Non-pigmented ciliary epithelial cell (primary cell): Measurements from ENCODE around the gene PLEKHG2.
"Not testable (repeated sequence)": the region's sequence is repeated elsewhere in the genome, so short reads cannot be mapped to it uniquely, and the experiment has no call there.

ENCODE experiments used
- DNase-seq: peaks from one replicate; pipeline ENCODE4 v3.0.0-alpha.2; 2010; ENCODE audit warnings: low read depth

Gene PLEKHG2

DNA sequence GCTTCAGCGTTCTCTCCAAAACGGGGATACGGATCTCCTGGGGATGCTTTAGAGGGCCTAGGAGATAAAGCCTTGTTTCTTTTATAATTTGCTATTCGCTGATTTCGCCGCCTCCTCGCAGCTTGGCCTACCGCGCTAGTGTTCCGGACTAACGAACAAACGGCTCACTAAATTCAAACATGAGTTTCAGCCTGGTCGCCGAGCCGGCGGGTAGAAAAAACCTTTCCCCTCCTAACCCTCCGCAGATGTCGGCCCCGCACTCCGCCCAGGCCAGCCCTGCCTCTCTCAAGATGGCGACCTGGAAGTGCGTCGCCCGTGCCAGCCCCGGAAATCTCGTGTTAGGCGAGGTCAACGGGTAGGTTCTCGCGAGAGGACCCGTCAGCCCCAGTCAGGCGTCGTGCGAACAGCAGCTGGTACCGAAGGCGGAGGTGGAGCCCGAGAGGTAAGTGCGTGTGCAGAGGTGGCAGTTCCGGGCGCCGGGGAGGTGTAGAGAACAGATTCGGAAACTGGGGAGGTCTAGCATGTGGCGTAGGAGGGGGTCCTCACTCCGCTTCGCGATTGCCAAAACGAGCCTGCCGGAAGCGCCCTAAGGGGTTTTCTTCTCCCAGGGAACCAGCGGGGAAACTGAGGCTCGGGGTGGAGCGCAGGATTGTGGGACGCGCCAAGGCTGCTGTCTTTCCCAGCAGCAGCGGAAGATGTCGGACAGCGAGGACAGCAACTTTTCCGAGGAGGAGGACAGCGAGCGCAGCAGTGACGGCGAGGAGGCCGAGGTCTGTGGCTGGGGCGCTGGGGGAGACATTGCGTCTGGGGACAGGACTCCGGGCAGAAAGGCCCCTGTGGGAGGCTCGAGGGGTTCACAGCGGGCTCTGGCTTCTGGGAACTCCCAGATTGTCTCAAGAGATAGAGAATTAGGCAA is 33.0 kb downstream of the PLEKHG2 start, which contains the start of gene SUPT5H:
Gene SUPT5H, plus strand, starts transcription at position 387 of the 916 bp plus-strand sequence. Its CDS starts 309 bp downstream, at position 696.
- DNase-seq: peak; percentile 84

- no peak for DNase-seq
Observed at GRCh38 chr19:39446365-39447084, 34.1 kb downstream of the PLEKHG2 start.

DNA sequence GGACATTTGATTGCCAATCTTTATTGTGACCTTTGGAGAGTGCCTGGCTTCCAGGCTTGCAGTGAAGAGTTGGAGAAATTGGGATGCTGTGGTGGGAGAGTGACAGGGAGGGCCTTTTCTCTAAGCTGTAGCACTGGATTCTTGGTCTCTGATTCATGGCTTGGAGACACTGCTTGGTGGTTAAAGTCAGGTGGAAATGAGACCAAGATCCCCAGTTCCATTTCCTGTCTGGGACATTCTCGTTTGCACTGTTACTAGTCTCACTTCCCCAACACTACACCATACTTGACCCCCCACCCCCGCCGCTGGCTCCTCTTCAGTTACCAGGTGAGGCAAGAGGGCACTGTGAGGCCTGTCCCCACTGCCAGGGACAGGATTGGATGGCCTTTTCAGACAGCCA is 35.8 kb downstream of the PLEKHG2 start:
- DNase-seq: no peak

GRCh38 chr19:39449116-39449797 is 36.8 kb downstream of the PLEKHG2 start:
- no peak for DNase-seq

GRCh38 chr19:39451257-39451656 is 38.8 kb downstream of the PLEKHG2 start:
- DNase-seq: not testable (repeated sequence)

GRCh38 chr19:39463403-39463802 is 50.9 kb downstream of the PLEKHG2 start:
- no peak for DNase-seq

GRCh38 chr19:39465956-39466747 is 53.7 kb downstream of the PLEKHG2 start:
- DNase-seq: no peak

- no peak for DNase-seq
Observed at GRCh38 chr19:39467941-39468340, 55.5 kb downstream of the PLEKHG2 start.

GRCh38 chr19:39469036-39469435 is 56.6 kb downstream of the PLEKHG2 start:
- no peak for DNase-seq

DNA sequence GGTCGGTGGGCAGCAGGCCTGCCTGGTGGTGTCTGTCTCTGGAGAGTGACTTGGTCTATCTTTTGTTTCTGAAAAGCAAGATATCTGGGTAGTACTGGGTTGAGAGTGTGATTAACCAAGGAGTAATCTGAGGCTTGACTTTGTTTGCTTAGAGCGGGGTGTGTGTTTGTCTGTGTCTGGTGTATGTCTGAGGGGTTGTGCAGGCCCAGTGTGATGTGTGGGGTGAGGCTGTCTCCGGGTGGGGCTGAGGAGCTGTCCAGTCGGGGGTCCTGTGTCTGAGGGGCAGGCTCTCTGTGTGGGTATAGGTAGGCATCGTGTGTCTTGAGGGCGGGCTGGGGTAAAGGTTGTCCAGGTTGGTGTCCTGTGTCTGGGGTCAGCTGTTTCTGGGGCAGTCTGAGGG is 57.1 kb downstream of the PLEKHG2 start:
- DNase-seq: no peak

DNA sequence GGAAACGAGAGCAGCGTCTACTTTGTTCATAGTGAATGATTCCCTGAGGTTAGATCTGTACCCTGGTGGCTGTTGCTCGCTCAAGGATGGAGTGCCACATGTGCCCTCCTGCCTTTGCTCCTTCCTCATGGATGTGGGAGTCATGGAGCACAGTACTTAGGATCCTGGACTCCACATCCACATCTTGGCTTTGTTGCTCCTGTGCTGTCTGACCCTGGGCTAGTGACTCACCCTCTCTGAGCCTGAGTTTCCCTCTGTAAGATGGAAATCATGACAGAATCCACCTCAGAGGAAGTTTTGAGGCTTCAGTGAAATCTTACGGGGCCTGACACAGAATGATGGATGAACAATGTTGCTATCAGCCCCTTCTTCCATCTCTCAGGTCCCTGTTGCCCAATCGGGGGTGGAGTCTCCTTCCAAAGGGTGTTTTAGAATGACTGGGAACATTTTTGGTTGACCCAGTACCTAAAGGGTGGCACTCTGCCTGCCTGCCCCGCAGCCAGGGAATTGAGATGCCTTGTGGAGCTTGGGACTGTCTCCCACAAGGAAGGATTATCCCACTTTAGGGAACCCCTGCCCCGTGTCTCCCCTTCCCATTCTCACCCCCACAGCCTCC is 58.4 kb downstream of the PLEKHG2 start:
- DNase-seq: no peak

DNA sequence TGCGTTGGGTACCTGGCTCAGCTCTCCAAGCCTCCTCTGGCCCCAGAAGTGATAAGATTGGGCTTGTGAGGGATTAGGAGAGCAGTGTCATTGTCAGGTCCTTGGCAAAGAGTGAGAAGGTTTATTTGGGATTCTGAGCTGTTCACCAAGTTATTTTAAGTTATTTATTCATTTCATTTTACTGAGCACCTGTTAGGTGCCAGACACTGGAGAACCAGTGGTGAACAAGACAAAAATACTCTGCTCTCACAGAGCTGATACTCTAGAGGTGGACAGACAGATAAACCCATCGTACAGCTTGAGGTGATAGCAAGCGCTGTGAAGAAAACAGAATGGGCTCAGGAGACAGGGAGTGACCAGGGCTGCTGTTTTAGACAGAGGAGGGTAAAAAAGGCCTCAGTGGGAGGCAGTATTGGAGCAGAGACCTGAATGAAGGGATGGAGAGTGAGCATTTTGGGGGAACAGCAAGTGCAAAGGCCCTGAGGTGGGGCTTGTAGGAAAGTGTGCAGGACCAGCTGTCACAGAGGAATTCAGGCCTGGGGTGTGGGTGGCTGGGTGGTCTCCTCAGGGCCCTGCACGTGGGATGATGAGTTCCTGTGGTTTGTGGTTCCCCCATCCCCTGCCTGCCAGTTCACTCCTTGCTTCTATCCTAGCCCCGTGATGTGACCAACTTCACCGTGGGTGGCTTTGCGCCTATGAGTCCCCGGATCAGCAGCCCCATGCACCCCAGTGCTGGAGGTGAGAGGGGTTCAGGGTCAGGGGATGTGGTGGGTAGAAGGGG is 59.5 kb downstream of the PLEKHG2 start:
- DNase-seq: no peak

DNA sequence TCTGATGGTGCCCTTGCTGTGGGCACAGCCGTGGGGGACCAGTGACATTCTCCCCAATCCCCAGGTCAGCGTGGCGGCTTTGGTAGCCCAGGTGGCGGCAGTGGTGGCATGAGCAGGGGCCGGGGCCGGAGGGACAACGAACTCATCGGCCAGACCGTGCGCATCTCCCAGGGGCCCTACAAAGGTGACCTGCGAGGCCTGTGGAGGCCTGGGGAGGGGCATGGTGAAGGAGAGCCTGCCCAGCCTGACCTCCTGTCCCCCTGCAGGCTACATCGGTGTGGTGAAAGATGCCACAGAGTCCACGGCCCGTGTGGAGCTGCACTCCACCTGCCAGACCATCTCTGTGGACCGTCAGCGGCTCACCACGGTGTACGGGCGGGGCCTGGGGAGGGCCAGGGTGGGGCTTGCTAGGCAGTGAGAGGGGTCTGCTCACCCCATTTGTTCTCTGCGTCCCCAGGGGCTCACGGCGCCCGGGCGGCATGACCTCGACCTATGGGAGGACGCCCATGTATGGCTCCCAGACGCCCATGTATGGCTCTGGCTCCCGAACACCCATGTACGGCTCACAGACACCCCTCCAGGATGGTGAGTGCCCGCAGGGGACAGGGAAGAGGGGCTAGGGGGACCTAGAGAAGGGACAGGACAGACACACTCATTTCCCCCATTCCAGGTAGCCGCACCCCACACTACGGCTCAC is 60.4 kb downstream of the PLEKHG2 start:
- DNase-seq: no peak

DNA sequence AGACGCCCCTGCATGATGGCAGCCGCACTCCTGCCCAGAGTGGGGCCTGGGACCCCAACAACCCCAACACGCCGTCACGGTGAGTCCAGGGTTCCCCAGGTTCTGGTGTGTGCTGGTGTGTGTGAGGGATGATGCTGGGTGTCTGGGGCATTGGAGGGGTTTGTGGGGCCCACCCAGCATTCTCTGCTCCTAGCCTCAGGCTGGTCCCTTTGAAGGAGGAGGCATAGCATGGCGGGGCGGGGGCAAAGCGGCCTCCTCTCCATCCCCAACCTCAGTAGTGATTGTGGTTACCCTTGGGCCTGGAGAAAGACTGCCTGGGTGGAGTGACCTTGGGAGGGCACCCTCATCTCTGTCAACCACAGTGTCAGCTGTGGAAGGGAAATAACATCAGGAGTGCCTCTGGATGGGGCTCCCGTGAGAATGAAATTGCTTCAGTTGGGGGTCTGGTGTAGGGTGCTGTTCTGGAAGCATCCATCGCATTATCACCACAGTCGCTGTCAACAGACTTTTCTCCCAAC is 61.0 kb downstream of the PLEKHG2 start:
- no peak for DNase-seq

- no peak for DNase-seq
Observed at GRCh38 chr19:39474139-39474620, 61.7 kb downstream of the PLEKHG2 start.

GRCh38 chr19:39475748-39476147 is 63.3 kb downstream of the PLEKHG2 start:
- no peak for DNase-seq
